ENCODE measurements around the gene PRSS22. TPM values are rescaled to one million over a fixed set of nuclear protein-coding genes. Genes with fewer than 3 reads are reported as not detected.

Gene PRSS22
- total RNA-seq, 1 donor from 2014 or later = 42.5 TPM

DNA sequence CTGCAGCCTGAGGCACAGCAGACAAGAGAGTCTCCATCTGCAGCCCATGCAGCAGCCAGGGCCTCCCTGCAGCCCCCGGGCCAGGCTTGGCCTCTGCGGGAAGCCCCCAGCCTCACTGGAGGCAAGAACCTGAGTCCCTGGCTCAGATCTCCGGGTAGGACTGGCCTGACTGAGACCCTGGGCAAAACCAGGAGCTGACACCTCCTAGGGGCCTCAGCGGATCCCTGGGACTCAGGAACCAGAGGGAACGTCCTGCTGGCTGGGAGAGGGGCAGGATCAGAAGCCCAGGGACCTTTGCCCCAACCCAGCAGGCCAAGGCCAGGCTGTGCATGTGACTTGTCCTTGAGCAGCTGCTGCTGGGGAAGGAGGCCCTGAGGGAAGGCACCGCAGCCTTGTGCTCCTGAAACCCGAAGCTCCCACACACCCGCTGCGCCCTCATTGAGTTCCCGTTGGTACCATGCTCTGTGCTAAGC, 42.6 kb downstream of the PRSS22 start:
- no peak overlapping the region for H3K4me3 Mint-ChIP-seq

DNA sequence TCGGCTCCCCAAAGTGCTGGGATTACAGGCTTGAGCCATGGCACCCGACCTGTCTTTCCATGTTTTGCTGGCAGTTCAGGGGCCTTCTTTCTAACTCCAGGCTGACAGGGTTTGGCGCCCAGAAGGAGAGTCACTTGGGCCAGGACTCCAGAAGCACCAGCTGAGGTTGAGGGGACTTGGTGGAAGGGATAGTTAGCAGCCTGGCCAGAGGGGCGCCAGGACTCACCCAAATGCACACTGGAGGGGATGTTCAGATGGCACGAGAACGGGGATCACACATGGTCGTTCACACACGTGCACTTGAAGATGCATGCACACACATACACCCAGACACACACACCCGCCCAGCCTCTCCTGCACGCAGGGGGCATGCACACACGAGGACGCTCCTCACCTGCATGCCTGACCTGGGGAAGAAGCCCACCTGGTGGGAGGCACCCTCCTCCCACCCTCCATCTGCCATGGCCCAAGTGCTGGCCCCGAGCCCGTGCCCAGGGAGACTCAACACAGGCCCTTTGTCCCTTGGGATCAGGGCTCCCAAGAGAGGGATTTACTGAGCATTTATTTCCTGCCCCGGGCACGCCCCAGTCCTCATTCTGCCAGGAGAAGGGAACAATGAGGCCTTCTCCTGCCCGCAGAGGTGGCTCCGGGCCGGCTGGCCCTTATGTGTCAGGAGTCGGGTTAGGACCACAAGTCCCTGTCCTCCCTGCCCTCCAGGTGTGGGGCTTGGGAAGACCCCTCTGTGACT, 43.2 kb downstream of the PRSS22 start:
- Mint-ChIP-seq H3K27ac (no peak overlapping the region), H3K4me3 (no peak overlapping the region), H3K36me3 (no peaks in the 10 kb centered on the region), H3K4me1 (ENCODE audit: unreplicated experiment) (peaks cover 4% of the 10 kb centered on the region), H3K27me3 (peaks cover 14% of the 10 kb centered on the region), H3K9me3 (no peaks in the 10 kb centered on the region)
- DNase-seq (ENCODE audit: extremely low spot score, unreplicated experiment) = no peak
- TF ChIP-seq, protein P1, sequence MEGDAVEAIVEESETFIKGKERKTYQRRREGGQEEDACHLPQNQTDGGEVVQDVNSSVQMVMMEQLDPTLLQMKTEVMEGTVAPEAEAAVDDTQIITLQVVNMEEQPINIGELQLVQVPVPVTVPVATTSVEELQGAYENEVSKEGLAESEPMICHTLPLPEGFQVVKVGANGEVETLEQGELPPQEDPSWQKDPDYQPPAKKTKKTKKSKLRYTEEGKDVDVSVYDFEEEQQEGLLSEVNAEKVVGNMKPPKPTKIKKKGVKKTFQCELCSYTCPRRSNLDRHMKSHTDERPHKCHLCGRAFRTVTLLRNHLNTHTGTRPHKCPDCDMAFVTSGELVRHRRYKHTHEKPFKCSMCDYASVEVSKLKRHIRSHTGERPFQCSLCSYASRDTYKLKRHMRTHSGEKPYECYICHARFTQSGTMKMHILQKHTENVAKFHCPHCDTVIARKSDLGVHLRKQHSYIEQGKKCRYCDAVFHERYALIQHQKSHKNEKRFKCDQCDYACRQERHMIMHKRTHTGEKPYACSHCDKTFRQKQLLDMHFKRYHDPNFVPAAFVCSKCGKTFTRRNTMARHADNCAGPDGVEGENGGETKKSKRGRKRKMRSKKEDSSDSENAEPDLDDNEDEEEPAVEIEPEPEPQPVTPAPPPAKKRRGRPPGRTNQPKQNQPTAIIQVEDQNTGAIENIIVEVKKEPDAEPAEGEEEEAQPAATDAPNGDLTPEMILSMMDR (conservative IDR thresholded peaks at IDR 0.05) = no peak

More for the DNA sequence above, 42.6 kb downstream of the PRSS22 start:
- Mint-ChIP-seq H3K4me1 (ENCODE audit: unreplicated experiment) (peaks cover 4% of the 10 kb centered on the region), H3K27ac (no peak overlapping the region), H3K36me3 (no peaks in the 10 kb centered on the region), H3K27me3 (peaks cover 9% of the 10 kb centered on the region), H3K9me3 (no peaks in the 10 kb centered on the region)
- DNase-seq (ENCODE audit: extremely low spot score, unreplicated experiment) = no peak
- TF ChIP-seq, protein P1 (conservative IDR thresholded peaks at IDR 0.05) = no peak

DNA sequence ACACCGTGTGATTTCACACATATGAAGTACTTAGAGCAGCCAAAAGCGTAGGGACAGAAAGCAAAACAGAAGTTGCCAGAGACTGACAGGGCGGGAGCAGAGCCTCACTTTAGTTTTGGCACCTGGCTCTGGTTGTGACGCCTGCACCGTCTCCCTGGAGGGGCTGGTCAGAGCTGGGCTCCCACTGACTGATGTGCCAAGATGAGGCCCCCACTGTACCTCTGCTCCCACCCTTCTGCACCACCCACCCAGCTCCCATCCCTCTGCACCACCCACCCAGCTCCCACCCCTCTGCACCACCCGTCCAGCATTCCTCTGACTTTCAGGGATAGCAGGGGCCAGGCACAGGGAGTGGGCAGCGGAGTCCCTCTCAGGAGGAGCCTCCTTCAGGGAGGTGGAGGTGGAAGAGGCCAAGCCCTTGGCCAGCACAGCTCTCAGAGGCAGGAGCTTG, 44.2 kb downstream of the PRSS22 start:
- DNase-seq (ENCODE audit: extremely low spot score, unreplicated experiment) = no peak
- peaks cover 4% of the 10 kb centered on the region for H3K4me1 Mint-ChIP-seq (ENCODE audit: unreplicated experiment)
- H3K4me3 Mint-ChIP-seq = no peak overlapping the region
- no peak overlapping the region for H3K27ac Mint-ChIP-seq
- TF ChIP-seq, protein P1 (conservative IDR thresholded peaks at IDR 0.05) = no peak
- no peaks in the 10 kb centered on the region for H3K9me3 Mint-ChIP-seq
- peaks cover 22% of the 10 kb centered on the region for H3K27me3 Mint-ChIP-seq
- H3K36me3 Mint-ChIP-seq = no peaks in the 10 kb centered on the region

DNA sequence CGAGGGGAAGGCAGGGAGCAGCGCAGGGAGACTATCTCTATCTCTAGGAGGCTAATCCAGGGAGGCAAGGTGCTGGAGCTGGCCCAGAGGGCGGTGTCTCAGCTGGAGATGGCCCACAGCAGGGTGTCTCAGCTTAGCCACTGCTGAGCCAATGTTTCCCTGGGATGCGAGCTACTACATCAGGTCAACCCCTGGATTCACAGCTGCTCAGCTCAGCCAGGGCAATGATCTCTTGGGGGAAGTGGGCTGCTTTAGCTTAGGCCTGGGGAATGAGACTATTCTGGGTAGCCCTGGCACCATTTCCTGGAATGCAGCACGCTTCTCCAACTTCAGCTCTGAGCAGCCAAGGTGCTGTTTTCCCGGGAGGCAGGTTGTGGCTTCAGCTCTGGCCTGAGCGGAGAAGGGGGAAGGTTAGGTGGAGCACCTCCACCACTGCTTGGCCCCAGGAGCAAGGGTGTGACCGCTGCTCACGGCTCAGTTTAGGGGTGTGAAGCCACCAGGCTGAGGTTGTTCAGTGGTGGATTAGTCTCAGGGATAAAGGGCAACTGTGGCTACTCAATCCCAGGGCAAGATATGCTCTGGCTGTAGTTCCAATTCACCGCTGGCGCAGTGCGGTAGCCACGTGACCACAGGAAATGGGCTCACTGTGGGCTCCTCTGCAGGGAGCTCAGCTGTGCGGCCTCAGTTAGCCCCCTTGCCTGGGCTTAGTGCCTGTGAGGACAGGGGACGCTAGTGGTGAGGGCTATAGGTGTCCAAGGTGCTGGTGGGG, 46.1 kb downstream of the PRSS22 start:
- Mint-ChIP-seq H3K4me3 (no peak overlapping the region), H3K4me1 (ENCODE audit: unreplicated experiment) (peaks cover 4% of the 10 kb centered on the region), H3K9me3 (no peaks in the 10 kb centered on the region), H3K27ac (no peak overlapping the region), H3K27me3 (peaks cover 29% of the 10 kb centered on the region), H3K36me3 (no peaks in the 10 kb centered on the region)
- DNase-seq (ENCODE audit: extremely low spot score, unreplicated experiment) = no peak
- TF ChIP-seq, protein P1 (conservative IDR thresholded peaks at IDR 0.05) = no peak

DNA sequence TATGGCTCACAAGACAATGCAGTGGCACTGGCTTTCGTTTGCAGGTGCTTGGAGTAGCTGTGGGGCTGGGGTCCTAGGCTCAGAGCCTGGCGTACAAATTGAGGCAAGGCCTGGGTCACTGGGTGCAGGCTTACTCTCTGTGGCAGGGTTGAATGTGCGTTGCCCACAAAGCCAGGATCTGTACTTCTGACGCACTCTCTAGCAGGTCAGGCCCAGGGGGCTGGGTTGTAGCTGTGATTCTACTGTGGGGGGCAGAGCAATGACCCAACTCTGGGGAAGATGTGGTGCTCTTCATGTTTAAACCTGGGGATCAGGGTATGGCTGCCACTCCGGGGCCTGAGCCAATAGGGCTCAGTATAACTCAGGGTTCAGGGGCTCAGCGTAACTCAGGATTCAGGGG, 47.3 kb downstream of the PRSS22 start:
- H3K9me3 Mint-ChIP-seq = no peaks in the 10 kb centered on the region
- no peak for DNase-seq (ENCODE audit: extremely low spot score, unreplicated experiment)
- peaks cover 1% of the 10 kb centered on the region for H3K4me1 Mint-ChIP-seq (ENCODE audit: unreplicated experiment)
- peaks cover 35% of the 10 kb centered on the region for H3K27me3 Mint-ChIP-seq
- no peaks in the 10 kb centered on the region for H3K36me3 Mint-ChIP-seq
- TF ChIP-seq, protein P1 (conservative IDR thresholded peaks at IDR 0.05) = no peak
- H3K27ac Mint-ChIP-seq = no peak overlapping the region
- no peak overlapping the region for H3K4me3 Mint-ChIP-seq

All from type B pancreatic cell (in vitro differentiated cells).